Smooth muscle cell of the brain vasculature (primary cell): Measurements from ENCODE around the gene VWC2L.

Source experiments
- DNase-seq: peaks from one replicate; pipeline ENCODE4 v3.0.0-alpha.2; 2012; ENCODE audit warnings: low read depth, low spot score

The VWC2L gene

DNA sequence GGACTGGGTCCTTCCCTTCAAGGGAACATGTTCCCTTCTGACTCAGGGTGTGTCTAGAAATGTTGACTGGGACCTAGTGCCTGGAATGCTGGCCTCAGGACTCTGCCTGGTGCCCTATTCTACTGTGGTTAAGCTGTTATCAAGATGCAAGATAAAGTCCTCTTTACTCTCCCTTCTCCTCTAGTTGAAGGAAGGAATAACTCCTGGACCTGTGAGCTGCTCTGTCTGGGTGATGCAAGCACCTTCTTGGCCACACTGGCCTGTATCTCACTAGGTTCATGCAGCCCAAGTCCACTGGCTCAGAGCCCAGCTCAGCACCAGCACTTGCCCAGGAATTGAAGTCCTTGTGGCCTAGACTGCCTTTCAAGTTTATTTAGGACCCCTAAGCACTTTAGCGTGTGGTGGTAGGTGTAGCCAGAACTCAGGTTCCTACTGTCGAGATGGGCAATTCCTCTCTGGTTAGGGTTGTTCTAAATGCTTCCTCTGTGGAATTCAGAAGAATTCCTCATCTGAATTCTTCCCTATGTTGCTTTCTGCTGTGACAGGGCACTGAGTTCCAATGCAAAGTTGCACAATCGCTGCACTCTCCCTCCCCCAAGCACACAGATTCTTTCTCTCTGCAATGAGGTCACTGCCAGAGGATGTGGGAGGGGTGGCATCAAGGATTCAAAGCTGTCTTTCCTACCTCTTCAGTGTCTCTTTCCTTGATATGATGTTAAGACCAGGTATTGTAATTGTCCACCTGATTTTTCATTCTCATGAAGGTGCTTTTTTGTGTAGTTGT is 54.7 kb downstream of the VWC2L start:
- no peak for DNase-seq

DNA sequence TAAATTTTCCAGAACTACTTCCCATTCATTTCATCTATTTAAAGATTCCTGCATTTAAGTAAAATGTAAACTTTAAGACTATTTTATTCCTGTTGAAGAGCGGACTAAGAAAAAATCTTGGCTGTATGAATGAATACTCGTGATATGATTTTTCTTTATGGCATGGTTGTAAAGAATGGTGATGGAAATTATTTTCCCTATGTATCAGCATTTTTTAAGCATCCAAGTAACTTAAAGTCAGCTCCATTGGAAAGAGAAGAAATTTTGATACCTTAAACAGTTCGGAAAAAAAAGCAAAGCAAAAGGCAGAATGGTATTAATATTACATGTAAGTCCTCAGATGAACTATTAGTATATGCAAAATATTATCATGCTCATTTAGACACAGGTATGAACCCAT is 58.9 kb downstream of the VWC2L start:
- DNase-seq = no peak

DNA sequence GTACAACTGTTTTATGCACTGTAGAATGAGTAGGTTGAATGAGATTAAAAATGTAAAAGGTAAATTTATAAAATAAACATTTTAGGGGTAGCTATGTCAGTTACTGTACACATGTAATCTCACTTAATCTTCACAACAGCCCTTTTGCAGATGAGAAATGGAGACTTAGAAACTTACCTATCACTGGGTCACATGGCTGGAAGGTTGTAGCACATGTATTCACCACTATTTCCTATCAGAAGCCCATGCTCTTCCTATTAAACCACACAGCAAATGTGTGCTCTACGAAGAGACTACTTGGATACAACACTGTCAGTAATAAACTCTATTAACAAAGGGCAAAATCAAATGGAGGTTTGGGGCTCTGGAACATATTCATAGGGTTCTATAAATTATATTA is 60.5 kb downstream of the VWC2L start:
- no peak for DNase-seq

DNA sequence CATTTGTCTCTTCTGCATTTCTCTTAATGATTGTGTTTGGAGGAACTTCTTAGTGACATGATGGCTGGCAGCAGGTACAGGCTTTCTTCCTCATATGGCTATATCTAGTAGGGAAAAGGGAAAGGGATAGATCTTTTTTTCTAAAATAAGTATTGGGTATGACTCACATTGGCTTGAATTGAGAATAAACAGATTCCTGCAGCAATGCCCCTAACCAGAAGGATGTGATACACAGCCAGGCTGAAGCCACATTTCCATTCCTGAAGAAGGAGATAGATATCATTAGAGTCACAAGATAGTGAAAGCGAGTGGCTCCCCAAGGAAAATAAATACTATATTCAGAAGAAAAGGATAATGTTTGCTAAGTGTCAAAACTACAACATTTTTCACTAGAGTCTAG is 61.1 kb downstream of the VWC2L start:
- DNase-seq = no peak

DNA sequence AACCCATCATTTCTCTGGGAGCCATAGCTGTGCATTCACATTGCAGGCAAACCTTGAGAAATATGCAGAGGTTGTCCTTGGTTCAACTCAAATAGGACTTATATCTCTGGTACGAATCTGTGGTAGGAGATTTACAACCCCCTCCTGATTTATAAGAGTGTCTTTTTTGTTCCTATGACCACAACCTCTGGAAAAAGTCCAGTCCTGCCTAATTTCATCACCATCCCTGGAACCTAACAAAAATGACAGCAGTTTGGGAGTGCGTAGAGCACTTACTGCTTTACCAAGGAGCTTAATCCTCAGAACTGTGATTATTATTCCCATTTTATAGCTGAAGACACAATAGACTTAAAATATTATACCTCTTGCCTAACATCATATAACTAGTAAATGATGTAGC is 66.5 kb downstream of the VWC2L start:
- no peak for DNase-seq

DNA sequence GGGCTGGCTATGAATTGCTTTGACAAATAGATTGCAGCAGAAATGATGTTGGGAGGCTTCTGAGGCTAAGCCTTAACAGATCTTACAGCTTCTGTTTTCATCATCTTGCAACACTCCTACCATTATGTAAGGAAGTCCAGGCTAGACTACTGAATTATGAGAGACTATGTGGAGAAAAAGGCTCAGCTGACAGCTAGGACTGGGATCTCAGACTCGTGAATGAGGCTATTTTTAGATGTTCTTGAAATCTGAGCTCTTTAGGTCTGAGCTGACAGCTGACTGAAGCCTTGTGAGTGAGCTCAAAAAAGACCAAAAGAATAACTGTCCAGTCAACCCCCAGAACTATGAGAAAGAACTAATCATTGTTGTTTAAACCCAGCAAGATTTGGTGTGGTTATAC is 70.3 kb downstream of the VWC2L start:
- DNase-seq = no peak

DNA sequence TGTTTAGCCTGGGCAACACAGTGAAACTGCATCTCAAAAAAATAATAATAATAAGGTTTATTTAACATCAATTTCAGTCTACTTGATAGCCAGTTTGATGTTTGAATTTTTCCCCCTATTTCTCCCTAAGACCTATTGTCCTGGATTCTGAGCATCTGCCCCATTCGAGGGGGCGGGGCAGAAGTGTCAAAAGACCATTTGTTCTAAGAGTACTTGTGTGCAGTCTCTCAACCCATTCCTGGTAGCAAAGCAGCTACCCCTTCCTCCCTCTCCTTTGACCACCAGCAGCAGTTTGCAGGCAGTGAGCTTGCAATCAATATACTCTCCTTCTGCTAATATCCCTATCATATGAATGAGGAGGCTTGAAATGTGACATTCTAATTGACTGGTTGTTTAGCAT is 71.9 kb downstream of the VWC2L start:
- no peak for DNase-seq

DNA sequence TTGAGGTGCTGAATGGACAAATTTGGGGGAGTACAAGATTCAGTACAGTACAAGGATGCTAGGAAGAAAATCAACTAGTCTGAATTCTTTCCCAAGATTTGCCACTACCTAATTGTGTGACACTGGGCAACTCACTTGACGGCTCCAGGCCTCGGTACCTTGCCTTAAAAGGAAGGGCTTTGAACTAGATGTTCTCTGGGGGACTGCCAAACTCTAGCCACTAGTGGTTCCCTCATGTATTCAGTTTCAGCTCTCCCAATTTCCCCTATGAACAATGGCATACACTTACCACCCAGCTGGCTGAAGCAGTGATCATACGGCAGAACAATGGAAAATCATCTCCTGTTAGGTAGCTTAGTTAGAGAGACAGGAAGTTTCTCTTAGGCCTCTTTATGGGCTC is 73.4 kb downstream of the VWC2L start:
- DNase-seq = no peak

DNA sequence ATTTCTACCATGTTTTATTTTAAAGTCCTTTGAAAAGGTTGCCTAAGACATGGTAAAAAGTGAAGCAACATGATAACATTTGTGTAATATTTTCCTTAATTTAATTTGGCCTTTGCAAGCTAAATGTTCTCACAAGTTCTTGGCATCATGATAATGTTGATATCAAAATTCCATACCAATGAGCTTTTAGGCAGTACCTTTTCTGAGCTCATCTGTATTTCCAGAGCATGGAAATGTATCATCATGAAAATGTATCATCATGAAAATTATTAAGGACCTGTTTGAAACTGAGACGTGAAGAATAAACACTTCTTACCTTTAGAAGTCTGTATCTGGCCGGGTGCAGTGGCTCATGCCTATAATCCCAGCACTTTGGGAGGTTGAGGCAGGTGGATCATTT is 73.8 kb downstream of the VWC2L start:
- no peak for DNase-seq

DNA sequence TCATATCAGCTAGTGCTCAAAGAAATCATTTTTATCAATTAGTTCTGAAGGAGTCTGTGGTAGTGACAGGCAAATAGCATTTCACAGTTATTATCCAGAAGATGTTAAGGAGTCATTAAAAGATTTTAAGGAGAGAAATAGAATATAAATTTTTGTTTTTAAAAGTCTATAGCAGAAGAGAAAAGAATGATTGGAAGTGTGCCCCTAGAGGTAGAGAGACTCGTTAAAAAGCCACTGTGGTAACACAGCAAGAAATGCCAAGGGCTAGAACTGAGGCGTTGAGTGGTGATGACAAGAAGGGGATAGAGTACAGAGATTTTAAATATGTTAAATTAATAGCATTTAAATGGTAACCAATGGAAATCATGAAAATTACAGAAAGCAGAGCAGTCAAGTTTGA is 78.3 kb downstream of the VWC2L start:
- no peak for DNase-seq

DNA sequence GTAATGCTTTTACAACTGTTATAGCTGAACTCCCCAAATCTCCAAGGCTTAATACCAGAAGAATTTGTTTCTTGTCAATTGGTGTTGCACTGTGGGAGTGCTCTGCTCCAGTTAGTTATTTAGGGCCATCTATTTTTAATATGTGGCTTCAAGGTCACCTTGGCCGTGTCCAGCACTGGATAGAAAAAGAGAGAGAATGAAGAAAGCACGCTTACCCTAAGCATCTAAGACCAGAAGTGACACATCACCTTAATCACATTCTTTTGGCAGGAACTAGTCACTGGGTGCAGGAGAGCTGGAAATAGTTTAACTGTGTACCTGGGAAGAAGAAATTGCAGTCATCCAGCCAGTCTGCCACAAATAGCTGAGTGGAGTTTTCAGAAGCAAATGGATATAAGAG is 78.8 kb downstream of the VWC2L start:
- no peak for DNase-seq

DNA sequence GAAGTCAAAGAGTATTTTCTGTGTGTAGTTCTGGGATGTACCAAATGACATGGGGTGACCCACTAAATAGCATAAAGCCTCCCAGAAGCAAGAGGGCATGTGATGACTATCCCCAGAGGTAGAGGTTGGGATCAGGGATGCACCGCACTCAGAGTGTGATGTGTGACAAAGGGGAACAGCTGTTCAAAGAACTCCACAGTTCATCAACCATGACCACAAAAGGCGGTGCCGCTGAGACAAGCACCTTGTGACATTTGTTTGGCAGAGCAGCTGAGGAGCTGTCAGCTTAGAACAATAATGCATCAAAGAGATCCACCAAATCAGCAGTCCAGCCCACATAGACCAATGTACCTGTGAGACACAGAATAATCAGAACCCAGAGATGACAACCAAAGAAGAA is 81.3 kb downstream of the VWC2L start:
- no peak for DNase-seq

DNA sequence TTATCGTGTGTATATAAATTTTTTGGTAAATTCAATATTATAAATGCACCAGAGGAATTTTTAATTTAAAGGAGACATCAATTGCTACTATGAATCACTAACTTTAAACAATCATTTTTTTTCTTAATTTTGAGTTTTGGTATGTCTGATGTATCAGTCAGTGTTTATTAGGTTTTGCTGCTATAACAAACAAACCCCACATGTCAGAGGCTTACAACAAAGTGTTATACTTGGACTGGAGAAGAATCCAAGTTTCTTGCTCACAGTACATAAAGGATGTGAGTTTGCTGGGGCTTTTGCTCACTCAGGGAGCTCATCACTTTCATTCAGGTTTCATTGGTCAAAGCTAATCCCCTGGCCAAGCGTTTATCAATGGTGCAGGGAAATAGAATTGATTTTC is 81.8 kb downstream of the VWC2L start:
- DNase-seq = no peak

DNA sequence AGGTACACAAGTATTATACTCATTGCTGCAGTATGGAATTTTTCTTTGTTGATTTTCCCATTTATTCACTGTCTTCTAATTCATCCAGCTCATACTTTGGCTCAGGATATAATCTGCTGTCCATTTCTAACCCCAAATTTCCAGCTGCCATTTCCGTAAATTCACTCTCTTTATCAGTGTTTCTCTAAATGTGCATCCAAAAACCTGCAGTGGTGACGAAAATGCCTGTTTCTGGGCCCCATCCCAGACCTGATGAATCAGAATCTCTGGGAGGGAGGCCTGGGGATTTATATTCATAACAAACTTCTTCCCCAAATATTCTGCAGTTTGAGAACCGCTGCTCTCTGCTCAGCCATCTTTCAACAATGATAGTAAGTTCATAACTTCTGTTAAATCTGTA is 86.6 kb downstream of the VWC2L start:
- no peak for DNase-seq

DNA sequence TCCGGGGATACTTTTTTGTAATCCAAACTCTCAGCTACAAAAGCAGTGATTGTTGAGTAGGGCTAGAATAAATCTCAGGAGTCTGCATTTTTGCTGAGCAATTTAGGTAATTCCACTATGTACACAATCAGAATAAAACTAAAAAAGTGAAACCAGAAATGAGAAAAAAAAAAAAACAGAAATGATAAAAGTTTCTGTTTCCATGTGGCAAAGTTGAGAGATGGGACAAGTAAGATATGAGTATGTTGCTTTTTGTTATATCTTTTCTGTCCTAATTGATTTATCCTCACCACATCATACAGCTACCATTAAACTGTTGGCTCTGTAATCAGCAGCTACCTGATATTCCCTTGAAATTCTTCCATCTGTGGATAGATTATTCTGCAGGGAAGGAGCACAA is 92.7 kb downstream of the VWC2L start:
- DNase-seq = no peak

DNA sequence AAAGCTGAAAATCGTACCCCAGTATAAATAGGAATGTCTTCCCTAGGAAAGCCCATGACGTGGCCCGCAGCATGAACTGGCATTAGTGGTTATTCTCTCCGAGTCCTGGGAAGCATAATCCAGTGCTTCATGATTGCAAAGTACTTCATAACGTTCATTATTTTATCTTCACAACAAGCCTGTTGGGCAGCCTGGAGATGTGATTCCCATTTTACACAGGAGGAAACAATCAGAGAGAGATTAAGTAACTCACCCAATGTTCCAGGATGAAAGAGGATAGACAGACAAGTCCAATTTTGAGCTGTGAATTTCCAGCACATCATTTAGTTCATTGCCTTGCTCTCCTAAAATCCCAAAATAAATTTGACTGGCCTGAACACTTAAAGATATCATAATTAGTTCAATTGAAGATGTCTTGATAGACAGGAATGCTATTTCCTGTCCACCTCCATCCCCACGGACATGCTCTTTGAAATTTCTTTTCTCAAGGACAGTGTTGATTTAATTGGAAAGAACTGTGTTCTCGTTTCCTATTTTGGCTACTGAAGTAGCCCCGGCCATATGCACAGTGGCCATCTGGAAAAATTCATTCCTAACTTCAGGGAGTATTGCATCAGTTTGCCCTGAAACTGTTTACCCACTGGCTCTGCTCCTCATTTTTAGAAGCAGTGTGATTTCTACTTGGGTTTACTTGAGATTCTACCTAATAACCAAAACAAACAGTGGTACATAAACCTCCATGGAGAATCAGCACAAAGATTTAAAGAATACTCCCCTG is 93.9 kb downstream of the VWC2L start:
- no peak for DNase-seq

DNA sequence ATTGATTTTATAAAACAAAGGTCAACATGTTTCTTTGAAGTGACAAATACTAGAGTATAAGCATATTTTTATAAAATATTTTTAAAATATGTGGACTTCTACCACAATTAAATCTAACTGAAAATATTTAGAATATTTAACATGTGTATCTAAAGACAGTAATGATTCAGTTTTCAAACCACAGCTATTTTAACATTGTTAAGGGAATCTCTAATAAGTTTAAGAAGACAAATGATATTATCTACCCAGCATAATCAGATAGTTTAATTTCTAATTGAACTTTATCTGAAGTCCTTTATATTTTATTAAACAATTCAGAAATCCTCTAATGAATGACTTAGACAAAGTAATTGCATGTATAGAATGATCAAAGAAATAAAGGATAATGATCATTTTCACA is 96.2 kb downstream of the VWC2L start:
- DNase-seq = no peak

DNA sequence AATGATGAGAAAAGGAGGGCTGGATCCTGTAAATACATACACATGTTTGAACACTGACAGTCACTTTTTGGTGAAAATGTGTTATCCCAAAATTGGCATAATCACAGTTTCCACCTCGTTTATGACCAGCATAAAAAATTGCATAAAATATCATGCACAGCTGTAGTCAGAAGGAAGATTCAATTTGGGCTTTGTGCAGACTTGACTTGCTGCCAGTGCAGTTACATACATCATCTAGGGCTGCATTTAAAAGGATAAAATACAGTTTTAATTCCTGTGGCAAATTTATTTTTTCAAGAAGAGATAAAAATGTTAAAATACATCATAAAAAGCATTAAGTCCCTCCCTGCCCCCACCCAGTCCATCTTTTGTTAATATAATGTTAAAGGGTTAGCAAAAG is 103.8 kb downstream of the VWC2L start:
- DNase-seq = no peak

DNA sequence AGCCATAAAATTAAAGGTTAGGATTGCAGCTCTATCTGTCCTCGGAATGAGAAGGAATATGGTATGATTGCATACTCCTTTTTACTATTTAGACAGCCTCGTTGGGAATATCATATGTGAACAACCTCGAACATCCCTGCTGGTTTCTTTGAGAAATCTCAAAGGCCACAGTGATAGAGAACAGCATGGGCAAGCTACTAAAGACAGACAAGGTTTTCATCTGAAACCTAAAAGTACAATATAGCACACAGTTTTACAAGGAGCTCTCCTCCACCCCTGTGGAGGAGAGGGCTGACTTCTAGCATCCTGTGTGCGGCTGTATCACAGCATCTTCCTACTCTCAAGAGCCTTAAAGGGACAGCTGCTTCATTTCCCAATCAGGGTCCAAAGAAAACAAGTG is 104.3 kb downstream of the VWC2L start:
- no peak for DNase-seq

DNA sequence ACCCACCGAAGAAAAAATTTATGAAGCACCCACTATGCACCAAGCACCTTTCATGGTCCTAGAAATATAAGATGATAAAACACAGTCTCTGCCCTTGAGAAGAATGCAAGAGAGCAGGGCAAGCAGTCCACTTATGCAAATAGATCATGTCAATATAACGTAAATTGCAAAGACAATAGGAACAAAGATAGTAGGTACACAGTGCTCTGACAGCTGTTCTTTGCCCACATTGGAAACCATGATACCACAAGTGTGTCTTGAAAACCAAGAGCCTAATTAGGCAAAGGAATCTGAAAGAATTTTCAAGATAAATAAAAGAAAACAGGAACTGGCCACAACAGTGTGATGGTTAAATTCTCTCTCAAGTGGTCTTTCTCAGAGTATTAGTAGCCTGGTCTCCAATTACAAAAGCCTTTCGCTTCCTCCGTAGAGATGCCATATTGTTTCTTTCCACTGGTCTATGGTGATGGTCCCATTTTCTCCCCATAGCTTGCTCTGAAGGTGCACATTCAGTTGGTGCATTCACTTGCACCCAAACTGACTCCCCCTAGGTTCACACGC is 108.5 kb downstream of the VWC2L start:
- no peak for DNase-seq

DNA sequence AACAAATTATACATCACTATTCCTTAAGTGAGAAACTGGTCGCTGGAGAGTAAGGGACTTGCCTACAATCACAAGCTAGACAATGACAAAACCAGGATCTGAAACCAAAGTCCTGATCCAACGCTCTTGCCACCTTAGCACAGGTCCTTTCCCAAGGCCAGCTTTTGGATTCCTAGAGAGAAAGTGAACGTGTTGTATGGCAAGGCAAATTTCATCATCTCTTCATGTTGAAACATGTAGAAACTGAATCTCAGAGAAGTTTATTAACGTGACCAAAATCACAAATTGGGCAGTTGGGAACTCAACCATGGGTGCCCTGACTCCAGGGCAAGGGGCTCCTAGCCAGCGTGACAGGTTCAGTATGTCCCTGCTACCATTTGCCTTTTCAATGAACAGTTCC is 118.2 kb downstream of the VWC2L start:
- DNase-seq = no peak

DNA sequence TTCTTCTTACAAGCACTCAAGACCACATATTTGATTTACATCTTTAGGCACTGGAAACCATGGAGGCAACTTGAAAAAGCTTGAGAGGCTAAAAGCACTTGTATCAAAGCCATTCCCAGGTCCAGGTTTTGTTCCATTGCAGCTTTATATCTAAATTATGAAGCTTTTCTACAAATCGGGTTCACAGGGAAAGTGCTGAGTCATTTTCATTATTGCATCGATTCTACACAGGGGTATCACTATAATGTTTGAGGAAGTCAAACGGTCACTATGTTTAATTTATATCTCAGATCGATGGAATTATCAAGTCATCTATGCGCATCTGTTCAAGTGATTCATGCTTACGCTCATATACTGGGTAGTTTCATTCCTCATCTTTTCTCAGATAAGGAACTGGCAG is 118.7 kb downstream of the VWC2L start:
- no peak for DNase-seq

DNA sequence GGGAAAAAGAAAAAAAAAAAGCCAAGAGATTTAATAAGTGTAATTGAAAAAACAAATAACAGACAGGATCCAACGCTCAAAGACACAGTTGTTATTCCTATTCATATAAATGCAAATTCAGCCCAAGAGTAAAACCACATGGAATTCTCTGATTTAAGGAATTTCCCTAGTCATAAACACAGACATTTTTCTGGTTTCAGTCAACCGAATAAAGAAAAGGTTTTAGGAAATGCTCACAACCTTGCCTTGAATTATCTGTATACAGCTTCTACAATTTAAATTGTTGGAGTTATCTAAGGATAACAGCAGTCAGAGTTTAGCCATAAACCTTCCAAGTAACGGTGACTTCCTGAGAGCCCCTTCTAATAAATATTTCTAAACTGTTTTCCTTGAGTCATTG is 122.7 kb downstream of the VWC2L start:
- DNase-seq = no peak
